Activated T-helper 9 cell treated with anti-CD3 and anti-CD28 coated beads, Interleukin-2, amount 50 U/mL, for 16 hours (primary cell): ENCODE measurements around the gene PDZD2.

Experiments
- DNase-seq: peaks from one replicate; pipeline ENCODE4 v3.0.0-alpha.2; 2020; ENCODE audit warnings: low read depth

PDZD2 gene

DNA sequence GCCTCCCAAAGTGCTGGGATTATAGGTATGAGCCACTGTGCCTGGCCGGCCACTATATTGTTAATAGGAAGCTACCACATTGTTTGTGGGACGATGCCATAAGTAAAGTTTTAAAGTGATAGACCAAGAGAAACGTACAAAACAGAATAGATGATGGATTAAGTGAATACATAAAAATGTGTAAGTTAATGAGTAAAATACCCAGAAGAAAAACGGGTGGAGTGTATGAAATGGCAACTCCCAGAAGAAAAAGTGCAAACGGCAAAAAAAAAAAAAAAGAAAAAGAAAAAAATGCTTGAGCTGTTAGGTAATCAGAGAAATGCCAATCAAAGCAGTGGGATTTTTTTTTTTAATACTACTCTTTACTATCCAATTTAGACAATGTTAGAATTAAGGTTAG is 246.0 kb downstream of the PDZD2 start:
- DNase-seq, result no peak

DNA sequence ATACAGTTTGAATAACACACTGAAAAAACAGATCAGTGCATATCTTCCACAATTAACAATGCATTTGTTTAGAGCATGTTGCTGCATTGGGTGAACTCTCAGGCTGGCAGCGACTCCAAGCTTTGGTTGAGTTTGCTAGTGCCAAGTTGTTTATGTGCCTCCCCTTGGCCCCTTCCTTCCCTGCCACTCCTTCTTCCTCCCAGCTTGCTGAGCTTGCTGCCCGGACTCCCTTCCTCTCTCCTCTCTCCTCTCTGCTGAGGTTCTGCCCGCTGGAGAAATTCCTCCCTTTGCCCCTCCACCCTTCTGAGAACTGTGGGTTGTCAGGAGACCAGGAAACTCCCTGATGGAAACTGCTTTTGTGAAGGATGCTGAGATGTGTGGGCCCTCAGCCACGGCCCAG is 247.3 kb downstream of the PDZD2 start:
- no peak for DNase-seq

DNA sequence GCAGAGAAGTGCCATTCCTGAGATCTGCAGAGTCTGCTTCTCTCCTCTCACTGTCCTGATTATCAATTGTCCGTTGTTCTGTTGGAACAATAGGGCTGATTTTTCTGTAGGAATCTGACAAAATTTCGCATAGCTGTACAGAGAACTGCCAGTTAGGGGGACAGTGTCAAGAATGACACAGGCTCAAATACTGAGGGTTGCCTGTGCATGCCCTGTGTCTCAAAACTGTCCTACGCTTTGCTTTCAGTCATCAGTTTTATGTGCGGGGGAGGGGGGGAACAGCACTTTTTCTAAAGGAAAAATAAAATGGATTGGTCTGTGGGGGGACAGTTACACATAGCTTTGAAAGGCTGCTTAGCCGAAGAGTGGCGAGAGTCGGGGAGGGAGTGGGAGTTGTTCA is 248.6 kb downstream of the PDZD2 start:
- no peak for DNase-seq

DNA sequence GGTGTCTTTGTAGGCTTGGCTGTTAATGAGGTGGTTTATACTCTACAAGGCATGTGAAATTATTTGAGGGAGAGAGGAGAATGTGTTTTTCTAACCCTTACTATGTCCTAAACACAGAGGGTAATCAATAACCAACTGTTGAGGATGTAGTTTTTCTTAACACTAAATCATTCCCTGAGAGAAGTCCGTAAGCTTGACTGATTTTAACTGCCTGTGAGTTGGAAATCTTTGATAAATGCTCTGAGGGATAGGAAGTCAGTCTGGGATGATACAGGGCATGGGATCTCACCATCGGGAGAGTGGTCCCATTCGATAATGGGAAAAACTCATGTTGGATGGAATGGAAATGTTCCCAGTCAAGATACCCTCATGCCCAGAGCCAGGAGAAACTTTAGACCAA is 249.6 kb downstream of the PDZD2 start:
- no peak for DNase-seq

DNA sequence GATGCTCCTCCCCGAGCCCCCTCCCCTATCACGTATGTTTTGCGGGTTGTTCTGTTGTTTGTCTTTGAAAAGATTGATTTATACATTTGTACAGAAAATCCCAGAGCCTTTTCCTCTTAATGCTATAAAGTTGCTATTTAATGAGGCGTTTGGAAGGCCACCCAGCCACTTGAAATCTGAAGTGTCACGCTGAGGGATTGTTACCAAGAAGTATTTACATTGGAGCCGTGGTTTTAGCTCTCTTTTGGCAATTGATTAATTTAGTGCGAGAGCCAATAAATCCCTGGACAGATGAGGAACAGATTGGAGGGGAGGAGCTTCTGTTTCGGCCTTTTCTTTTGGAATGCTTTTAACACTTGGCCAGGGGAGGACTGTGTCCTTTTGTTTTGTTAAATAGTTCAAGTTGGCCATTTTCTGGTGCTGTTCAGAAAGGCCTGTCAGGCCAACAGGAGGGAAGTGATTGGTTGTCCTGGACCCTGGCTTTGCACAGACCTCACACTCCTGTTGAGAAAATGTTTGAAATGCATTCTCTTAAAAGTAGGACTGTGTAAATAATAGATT is 250.2 kb downstream of the PDZD2 start:
- DNase-seq, result no peak

DNA sequence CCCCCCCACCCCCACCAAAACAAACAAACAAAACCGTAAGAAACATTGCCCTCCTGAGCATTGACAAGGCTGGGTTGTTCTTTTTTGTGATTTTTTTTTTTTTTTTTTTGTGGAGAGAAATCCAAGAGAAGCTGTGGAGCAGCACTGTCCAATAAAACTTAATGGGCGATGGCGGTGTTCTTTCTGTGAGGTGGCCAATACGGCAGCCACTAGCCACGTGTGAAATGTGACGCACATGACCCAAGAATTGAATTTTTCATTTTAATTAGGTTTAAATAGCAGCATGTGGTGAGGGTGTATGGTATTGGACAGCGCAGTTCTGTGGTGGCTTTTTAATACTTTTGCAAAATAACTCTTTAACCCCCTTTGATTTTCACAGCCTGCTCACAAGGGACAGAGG is 251.1 kb downstream of the PDZD2 start:
- no peak for DNase-seq

DNA sequence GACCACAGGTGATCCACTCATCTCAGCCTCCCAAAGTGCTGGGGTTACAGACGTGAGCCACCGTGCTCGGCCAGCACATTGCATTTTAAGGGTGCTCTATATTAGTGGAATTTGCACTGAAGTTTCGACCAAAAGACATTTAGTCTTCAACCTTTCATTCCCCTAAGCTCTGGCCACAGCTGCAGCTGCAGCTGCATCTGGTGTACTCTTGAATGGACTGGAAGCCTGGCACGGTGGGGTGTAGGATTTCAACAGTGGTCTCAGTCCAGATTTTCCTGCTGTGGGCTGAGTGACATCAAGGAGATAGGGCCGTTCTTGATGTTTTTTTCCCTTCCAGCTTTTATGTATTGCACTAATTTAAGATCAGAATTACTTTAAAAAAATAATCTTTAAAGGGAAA is 255.2 kb downstream of the PDZD2 start:
- DNase-seq, result no peak

DNA sequence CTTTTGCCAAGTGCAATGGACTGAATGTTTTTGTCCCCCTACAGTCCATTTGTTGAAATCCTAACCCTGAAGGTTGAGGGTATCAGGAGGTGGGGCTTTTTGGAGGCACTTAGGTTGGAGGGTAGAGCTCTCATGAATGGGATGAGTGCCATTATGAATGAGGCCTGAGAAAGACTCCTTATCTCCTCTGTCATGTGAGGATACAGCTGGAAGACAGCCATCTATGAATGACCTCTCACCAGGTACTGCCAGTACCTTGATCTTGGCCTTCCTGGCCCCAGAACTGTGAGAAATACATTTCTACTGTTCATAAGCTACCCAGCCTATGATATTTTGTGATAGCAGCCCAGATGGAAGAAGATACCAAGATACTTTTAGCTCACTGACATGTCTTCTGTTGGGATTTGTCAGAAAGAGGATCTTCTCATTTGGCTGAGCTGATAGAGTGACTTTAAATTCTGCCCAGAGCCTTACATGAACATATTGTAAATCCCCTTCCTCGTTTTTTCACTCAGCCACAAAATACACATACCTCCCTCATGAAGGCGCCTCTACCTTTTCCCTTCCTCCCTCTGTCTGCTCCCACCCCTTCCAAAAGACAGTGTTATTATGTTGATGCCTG is 256.4 kb downstream of the PDZD2 start:
- no peak for DNase-seq

DNA sequence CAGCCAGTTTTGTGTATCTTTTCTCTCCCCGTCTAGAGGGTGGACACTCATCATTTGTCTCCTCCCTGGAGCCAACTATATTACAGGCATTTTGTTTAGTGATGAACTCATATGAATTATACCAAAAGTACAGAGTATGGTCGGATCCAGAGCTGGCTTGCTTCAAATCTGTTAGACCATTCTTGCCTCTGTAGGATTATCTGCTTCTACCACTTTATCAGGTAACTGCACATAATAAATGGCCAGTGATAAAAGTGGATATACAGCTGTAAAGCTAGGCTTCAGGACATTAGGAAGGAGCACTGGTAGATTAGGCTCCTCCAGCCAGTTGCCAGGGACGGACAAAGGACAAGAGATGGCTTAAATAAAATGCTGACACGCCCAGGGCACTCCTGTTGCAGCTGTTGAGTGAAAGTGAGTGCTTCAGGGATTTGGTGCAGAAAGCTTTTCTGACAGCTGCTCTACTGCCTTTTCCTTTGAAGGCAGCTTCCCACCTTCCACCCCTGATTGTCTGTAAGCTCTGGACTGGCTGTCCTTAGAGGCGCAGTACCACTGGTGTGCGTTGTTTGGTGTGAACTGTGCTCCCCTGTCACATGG is 259.2 kb downstream of the PDZD2 start:
- DNase-seq, result no peak

DNA sequence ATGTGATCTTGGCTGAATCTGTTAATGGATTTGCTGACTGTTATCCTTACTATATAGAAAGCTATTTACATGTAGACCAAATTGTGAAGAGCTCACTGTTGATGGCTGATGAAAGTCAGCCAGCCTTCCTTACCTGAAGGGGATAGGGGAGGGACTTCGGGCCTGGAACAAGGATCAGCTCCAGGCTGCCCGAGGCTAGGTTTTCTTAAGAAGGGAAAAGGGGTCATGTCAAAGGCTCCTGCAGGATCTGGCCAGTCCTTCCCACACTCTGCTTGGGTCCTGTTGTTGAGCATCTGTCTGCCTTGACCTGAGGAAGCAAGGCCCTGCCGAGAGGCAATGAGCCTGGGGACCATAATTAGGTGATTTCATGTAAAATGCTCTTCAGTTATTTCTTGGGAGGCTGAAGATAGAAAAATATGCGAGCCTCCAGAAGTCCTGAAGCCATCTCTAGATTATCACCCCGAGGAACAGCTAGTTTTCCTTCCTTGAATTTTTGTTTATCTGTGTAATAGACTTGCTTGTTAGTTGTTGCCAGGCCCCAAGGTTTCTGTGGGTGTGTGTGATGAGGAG is 261.4 kb downstream of the PDZD2 start:
- no peak for DNase-seq

DNA sequence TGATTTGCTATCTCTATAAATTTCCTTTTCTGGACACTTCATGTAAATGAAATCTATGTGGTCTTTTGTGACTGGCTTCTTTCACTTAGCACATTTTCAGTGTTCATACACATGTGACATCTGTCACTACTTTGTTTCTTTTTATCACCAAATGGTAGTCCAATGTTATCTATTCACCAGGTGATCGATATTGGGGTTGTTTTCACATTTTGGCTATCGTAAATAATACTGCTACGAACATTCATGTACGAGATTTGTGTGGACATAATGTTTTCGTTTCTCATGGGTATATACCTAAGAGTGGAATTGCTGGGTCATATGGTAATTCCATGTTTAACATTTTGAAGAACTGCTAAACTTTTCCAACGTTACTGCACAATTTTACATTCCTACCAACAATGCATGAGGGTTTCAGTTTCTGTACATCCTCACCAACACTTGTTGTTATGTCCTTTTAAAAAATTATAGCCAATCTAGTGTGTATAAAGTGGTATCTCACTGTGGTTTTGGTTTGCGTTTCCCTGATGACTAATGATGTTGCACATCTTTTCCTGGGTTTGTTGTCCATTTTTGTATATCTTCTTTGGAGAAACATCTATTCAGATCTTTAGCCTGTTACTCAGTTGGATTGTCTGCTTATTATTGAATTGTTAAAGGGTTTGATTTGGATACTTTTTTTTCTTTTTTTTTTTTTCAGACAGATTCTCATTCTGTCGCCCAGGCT is 263.0 kb downstream of the PDZD2 start:
- DNase-seq, result no peak

DNA sequence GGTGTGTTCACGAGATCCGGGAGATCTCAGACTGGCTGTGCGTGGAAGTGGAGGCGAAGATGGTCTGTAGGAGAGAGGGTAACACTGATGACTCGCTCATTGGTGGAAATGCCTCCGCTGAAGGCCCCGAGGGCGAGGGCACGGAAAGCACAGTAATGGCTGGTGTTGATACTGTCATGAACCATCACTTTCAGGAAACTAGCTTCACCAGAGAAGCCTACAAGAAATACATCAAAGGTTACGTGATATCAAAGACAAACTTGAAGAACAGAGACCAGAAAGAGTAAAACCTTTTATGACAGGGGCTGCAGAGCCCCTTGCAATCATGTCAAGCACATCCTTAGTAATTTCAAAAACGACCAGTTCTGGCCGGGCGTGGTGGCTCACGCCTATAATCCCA is 269.5 kb downstream of the PDZD2 start:
- DNase-seq, result no peak

DNA sequence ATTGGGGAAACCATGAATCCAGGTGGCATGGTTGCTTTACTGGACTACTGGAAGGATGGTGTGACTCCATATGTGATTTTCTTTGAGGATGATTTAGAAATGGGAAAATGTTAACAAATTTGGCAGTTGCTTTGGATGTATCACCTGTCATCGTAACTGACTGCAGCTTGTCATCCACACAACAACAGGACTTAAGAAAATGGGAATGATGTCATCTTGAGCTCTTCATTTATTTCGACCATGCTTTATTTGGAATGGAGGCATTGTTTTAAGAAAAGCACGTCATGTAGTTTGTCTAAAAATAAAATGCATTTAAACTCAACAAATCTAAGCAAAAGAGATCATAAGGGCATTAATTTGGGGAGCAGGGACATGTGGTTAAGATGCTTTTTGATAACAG is 270.1 kb downstream of the PDZD2 start:
- no peak for DNase-seq

DNA sequence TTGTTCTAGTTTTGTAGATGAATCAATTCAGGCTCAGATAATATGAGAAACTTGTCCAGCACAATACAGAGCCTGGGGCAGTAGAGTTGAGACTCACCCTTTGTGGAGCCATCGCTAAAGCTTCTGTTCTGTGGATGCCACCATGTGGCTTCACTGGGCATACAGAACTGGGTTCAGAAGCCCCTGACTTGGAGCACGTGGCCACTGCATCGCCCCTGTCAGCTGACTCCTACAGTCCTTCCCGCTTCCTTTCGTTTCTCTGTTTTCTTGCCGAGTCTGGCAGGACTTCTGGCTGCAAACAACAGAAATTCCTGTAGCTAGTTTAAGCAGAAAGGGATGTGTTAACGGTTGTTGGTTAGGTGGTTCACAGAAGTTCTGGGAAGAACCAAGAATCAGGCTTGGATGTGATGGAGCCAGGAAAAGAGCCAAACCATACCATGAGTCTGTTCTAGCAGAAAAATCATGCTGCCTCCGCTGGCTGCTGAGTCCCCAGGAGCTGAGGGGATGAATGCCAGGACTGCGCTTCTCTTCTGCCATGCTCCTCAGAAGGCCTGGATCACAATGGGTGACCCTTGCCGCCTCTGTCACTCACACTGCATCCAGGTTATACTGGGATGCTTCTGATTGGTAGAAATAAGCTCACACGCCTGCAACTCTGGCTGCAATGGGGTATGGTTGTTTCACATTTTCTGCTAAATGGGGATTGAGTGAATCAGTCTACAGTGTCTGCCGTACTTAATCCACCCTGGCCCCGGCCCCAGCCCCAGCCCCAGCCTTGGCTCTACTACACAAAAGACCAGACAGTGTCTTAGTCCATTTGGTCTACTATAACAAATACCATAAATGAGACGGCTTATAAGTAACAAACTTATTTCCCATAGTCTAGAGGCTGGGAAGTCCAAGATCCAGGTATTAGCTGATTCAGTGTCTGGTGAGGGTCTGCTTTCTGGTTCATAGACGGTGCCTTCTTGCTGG is 272.6 kb downstream of the PDZD2 start:
- DNase-seq, result no peak

DNA sequence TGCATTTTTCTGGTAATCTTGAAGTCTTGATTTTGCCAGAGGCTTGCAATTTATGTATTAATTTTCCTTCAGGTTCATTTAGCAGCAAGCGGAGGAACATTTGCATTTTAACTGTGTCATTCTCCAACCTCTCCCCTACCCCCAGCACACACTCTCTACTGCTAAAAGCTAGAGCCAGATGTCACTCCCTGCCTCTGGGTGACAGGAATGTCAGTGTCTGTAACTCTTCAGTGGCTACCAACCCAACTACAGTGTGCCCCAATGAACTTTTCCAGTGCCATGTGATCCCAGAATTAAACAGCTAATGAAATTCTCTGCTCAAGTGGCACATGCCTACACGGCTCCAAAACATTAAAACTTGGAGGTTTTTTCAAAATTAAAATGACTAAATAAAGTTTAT is 274.9 kb downstream of the PDZD2 start:
- DNase-seq, result no peak

DNA sequence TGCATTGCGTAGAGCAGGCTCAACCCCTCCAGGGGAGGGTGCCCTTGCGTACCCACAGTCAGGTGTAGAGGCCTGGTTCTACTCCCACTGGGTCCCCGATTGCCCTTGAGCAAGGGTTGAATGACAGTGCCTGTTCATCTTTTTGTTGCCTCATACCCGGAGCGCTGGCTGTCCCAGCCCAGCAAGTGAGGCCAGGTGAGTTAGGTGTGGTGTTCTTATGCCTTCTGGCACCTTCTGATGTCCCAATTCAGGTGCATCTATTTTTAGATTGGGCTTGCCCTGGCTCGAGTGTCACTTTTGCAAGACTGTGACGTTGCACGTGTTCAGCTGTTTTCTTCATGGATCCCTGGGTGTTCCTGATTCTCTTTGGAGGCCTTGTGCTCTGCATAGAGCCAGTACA is 277.4 kb downstream of the PDZD2 start:
- no peak for DNase-seq

DNA sequence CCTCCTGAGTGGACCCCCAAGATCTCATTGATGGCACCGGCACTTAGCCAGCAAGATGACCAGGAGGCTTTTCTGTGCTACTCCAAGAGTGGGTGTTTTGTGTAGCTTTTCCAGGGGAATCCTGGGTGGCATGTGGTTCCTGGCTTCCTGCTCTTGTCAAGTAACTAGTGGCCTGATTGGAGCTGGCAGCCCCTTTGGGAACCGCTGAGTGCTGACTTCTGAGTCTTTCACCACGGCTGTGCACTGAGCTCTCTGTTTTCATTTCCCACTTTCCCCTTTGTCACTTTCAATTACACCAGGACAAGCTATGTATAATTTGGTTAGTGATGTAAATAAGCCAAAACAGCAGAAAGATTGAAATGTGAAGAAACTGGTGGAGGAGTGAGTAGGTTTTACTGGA is 279.8 kb downstream of the PDZD2 start:
- no peak for DNase-seq

DNA sequence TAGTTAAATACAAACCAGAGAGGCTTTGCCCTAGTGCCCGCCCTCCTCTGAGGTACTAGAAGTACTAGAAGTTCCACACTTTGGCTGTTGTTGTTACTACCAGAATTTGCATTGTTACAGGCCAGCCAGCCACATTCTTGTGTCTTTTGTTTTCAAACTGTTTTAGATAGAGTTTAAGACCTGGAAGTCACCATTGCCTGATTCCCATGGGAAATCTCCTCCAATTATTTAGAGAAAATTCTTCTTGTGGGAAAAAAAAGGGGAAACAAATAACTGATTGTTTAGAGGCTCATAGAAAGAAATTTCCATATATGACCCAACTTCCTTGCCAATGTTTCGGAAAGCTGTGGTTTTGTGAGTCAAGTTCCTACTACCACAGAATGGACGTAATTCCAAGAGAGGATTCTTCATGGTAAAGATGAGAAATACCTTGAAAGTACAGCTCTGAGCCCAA is 282.9 kb downstream of the PDZD2 start:
- DNase-seq, result no peak

DNA sequence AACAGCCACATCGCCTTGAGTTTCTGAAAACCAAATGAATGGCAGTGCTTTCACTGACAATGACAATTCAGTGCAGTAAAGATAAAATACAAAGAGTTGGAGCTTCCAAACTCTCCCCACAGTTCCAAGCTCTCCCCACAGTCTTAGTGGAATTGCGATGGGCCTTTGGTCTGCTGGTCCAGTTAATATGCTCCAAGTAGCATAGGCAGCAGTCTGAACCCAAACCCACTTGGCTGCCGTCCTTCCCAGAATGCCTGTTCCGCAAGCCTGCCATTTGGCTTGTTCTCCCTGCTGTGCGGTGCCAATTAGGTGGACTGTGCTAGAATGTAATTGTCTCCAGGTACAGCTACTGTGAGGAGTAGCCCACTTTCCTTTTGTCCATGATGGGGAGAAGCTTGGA is 285.1 kb downstream of the PDZD2 start:
- no peak for DNase-seq

DNA sequence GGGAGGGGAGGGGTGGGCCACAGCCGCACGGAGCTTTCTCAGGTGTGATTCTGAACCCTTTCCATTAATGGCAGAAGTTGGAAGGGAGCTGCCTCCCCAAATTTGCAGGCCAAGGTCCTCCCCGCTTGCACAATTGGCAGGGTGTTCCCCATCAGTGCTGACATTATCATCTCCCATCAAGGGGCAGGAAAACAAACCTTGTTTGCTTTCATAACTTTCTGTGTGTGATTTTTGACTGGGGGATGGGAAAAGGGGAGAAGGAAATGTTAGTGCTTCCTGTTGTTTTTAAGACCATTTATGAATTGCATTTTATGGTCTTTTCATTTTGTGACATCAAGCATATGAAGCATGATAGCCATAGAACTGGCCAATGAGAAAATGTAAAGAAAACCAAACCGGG is 292.9 kb downstream of the PDZD2 start:
- no peak for DNase-seq

DNA sequence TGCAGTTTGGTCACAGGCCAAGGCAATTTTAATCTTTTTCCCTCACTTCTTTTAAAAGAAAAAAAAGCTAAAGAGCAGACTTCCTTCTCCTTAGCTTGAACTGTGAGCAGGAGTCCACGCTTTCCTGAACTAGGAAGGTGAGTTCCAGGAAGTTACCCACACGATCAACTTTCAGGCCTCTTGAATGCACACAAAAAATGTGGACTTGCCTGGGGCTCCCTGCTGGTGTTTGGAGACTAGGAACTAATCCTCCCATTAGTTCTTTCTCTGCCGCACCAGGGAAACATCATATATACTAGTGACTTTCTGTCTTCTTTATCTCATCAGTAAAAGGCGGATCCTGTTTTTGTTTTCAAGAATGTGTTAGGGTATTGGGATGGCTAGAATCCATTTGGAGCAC is 295.2 kb downstream of the PDZD2 start:
- no peak for DNase-seq
